Uterus (tissue), 2 donors: Measurements from ENCODE around the gene OLFML2A.

Experiments
- CTCF ChIP-seq, 4 experiments: fragments of 200-600 bp in 2 of 4; fragments of 450-650 bp in 2 of 4; sonication (generic) in 2 of 4; IDR thresholded peaks; one replicate each; pipeline ENCODE4 v1.5.1; 2016 to 2019; ENCODE audit warnings: antibody characterized with exemption in 4 of 4, mild to moderate bottlenecking in 2 of 4, moderate library complexity in 1 of 4
- POLR2A ChIP-seq, 2 donors: fragments of 450-650 bp; IDR thresholded peaks; one replicate each; pipeline ENCODE4 v1.6.1; 2016; ENCODE audit warnings: antibody characterized with exemption in 2 of 2, mild to moderate bottlenecking in 1 of 2, moderate library complexity in 1 of 2

DNA sequence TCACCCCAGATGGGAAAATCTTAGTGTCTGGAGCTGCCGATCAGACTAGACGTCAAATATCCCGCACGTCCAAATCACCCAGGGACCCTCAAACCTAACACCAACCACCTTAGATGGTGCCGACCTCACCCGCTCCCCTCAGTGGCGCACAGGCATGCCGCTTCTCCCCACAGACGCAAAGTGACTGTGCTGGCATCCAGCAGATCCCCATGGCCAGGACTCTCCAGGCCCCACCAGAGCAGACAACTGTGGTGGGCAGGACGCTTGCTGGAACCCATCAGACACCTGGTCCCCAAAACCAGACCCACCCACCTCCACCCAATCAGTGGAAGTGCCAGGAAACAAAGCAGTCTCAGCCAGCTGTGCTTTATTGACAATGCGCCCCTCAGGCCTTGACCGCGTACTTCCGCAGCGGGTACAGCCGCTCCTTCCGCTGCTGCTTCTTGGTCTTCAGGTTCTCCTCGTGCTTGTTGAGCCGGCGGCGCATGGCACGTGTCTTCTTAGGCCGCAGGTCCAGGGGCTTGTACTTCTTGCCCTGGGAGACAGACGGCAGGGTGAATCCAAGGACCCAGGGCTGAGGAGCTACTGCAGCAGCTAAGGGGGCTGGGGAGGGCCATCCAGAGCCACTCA is 80.7 kb downstream of the OLFML2A start:
- TF ChIP-seq CTCF (IDR thresholded peaks at IDR 0.05), result no peak
- TF ChIP-seq POLR2A (IDR thresholded peaks at IDR 0.05), result no peak
